HepG2 (cell line): ENCODE data around the gene RNU7-1. TPM values are rescaled to one million over a fixed set of nuclear protein-coding genes. Genes with fewer than 3 reads are reported as not detected.

ENCODE experiments used
- AKAP8 ChIP-seq: sonication (generic); formaldehyde crosslinking; IDR thresholded peaks from 2 replicates; pipeline ENCODE4 v1.5.1; 2020; ENCODE audit warnings: mild to moderate bottlenecking, missing genetic modification reagents
- ARHGAP35 ChIP-seq: sonication (generic); formaldehyde crosslinking; IDR thresholded peaks from 2 replicates; pipeline ENCODE4 v1.9.0; 2022; ENCODE audit warnings: mild to moderate bottlenecking, inconsistent platforms, moderate library complexity, missing genetic modification reagents, borderline replicate concordance
- ATF7-NPFF ChIP-seq: sonication (generic); formaldehyde crosslinking; IDR thresholded peaks from 2 replicates; pipeline ENCODE4 v1.8.1; 2023; ENCODE audit warnings: mild to moderate bottlenecking, low read depth, missing genetic modification reagents, moderate library complexity
- ATRX ChIP-seq: sonication (generic); formaldehyde crosslinking; IDR thresholded peaks from 2 replicates; pipeline ENCODE4 v1.4.0; 2020; ENCODE audit warnings: missing genetic modification reagents, borderline replicate concordance
- DR1 ChIP-seq: sonication (generic); formaldehyde crosslinking; IDR thresholded peaks from 2 replicates; pipeline ENCODE4 v1.8.0; 2021; ENCODE audit warnings: mild to moderate bottlenecking, missing genetic modification reagents, inconsistent platforms
- DRAP1 ChIP-seq: IDR thresholded peaks from 2 replicates; pipeline ENCODE4 v1.6.1; 2016; ENCODE audit warnings: missing genetic modification reagents, missing compliant biosample characterization
- SKI ChIP-seq: fragments of 450-650 bp; IDR thresholded peaks from one replicate; pipeline ENCODE4 v1.6.1; 2018; ENCODE audit warnings: mild to moderate bottlenecking; ENCODE audit not compliant: partially characterized antibody
- SOX5 ChIP-seq: IDR thresholded peaks from 2 replicates; pipeline ENCODE4 v1.6.1; 2016; ENCODE audit warnings: borderline replicate concordance
- THAP7 ChIP-seq: sonication (generic); formaldehyde crosslinking; IDR thresholded peaks from 2 replicates; pipeline ENCODE4 v1.8.1; 2023; ENCODE audit warnings: mild to moderate bottlenecking, missing genetic modification reagents
- ZNF138 ChIP-seq: sonication (generic); formaldehyde crosslinking; IDR thresholded peaks from 2 replicates; pipeline ENCODE4 v1.5.0; 2020; ENCODE audit warnings: mild to moderate bottlenecking, low read depth, missing genetic modification reagents
- ZNF350 ChIP-seq: sonication (generic); formaldehyde crosslinking; IDR thresholded peaks from 2 replicates; pipeline ENCODE4 v1.4.0; 2020; ENCODE audit warnings: mild to moderate bottlenecking, low read depth, missing genetic modification reagents, borderline replicate concordance
- ZNF367 ChIP-seq: sonication (generic); formaldehyde crosslinking; IDR thresholded peaks from 2 replicates; pipeline ENCODE4 v1.4.0; 2020; ENCODE audit warnings: missing genetic modification reagents, borderline replicate concordance
- ZNF646 ChIP-seq: sonication (generic); formaldehyde crosslinking; IDR thresholded peaks from 2 replicates; pipeline ENCODE4 v1.9.0; 2021; ENCODE audit warnings: mild to moderate bottlenecking, missing genetic modification reagents
- ZSCAN31 ChIP-seq: sonication (generic); formaldehyde crosslinking; IDR thresholded peaks from 2 replicates; pipeline ENCODE4 v1.5.0; 2020; ENCODE audit warnings: low read depth, mild to moderate bottlenecking, missing genetic modification reagents
- polyA plus RNA-seq, 8 experiments: library from polyadenylated mRNA; depleted of rRNA in 3 of 8; stranded (reverse) in 7 of 8; unstranded in 1 of 8; fragments of >200 nt; fragmentation: Illumina TruSeq in 4 of 8; extraction: Trizol in 4 of 8; gene quantifications; 2 replicates each; pipeline versions ENCODE4 v1.2.1 to v1.2.3, GENCODE V29; 2011 to 2016; ENCODE audit warnings: low read depth in 4 of 8, missing spikeins in 1 of 8, mixed read lengths in 1 of 8; ENCODE audit not compliant: insufficient read depth in 1 of 8
- total RNA-seq, 5 experiments: library from RNA; depleted of rRNA; stranded (reverse); fragments of >200 nt; fragmentation: Illumina TruSeq; extraction: Trizol; gene quantifications; 2 replicates each; pipeline ENCODE4 v1.2.3, GENCODE V29; 2016; ENCODE audit warnings: low read depth in 1 of 5
- TF ChIP-seq, protein P1 (sequence below): sonication (generic); formaldehyde crosslinking; IDR thresholded peaks from 2 replicates; pipeline ENCODE4 v1.5.0; 2020; ENCODE audit warnings: mild to moderate bottlenecking, missing genetic modification reagents

RNU7-1 gene
- total and polyA plus RNA-seq, 2 of the 13 experiments (the other 11 are each of a cell fraction or from before 2014, with no cell fraction given), result not detected

- peak; percentile 80; the same call in 1 of the 2 replicates for TF ChIP-seq ZNF646
- TF ChIP-seq SKI, result peak; percentile 25
- TF ChIP-seq ZNF350 (CRISPR knock-in tag), result no peak
- 0 out of 2 replicates have a peak, but pooled peaks have one; percentile 78 for TF ChIP-seq AKAP8 (CRISPR knock-in tag)
- TF ChIP-seq DR1, result no peak
- peak; percentile 48; the same call in 1 of the 2 replicates for TF ChIP-seq SOX5 (CRISPR knock-in tag)
- TF ChIP-seq, protein P1, sequence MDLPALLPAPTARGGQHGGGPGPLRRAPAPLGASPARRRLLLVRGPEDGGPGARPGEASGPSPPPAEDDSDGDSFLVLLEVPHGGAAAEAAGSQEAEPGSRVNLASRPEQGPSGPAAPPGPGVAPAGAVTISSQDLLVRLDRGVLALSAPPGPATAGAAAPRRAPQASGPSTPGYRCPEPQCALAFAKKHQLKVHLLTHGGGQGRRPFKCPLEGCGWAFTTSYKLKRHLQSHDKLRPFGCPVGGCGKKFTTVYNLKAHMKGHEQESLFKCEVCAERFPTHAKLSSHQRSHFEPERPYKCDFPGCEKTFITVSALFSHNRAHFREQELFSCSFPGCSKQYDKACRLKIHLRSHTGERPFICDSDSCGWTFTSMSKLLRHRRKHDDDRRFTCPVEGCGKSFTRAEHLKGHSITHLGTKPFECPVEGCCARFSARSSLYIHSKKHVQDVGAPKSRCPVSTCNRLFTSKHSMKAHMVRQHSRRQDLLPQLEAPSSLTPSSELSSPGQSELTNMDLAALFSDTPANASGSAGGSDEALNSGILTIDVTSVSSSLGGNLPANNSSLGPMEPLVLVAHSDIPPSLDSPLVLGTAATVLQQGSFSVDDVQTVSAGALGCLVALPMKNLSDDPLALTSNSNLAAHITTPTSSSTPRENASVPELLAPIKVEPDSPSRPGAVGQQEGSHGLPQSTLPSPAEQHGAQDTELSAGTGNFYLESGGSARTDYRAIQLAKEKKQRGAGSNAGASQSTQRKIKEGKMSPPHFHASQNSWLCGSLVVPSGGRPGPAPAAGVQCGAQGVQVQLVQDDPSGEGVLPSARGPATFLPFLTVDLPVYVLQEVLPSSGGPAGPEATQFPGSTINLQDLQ (CRISPR knock-in tag), result no peak
- 0 out of 2 replicates have a peak, but pooled peaks have one; percentile 42 for TF ChIP-seq ZNF138 (CRISPR knock-in tag)
- no peak for TF ChIP-seq ATRX
- peak; percentile 80; the same call in 1 of the 2 replicates for TF ChIP-seq THAP7
- peak; percentile 13 for TF ChIP-seq DRAP1 (CRISPR knock-in tag)
- no peak for TF ChIP-seq ZNF367 (CRISPR knock-in tag)
- peak; percentile 80; the same call in 1 of the 2 replicates for TF ChIP-seq ZSCAN31
- TF ChIP-seq ARHGAP35 (CRISPR knock-in tag), result no peak
- TF ChIP-seq ATF7-NPFF (CRISPR knock-in tag), result 0 out of 2 replicates have a peak, but pooled peaks have one; percentile 33
These were observed 37.8 kb downstream of the RNU7-1 start (continued) for GRCh38 chr12:6981152-6982052.
